ENCODE measurements around the gene SCN1A.

Gene SCN1A

DNA sequence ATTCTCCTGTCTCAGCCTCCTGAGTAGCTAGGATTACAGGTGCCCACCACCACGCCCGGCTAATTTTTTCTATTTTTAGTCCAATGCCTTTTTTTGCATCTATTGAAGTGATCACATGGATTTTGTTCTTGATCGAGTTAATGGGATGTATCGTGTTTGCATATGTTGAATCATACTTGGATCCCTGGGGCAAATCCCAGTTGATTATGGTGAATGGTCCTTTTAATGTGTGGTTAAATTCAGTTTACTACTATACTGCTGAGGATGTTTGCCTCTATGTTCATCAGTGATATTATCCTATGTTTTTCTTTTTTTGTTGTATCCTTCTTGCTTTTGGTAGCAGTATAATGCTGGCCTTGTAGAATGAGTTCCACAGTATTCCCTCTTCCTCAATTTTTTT is 166.0 kb downstream of the SCN1A start:
- no peak for DNase-seq

DNA sequence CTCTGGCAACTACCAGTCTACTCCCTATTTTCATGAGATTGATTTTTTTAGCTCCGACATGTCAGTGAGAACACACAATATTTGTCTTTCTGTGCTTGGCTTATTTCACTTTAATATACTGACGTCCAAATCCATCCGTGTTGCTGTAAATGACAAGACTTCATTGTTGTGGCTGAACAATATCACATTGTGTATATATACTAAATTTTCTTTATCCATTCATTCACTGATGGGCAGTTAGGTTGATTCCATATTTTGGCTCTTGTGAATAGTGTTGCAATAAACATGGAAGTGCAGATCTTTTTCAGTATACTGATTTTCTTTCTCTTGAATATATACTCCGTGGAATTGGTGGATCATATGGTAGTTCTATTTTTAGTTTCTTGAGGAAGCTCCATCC is 168.4 kb downstream of the SCN1A start:
- DNase-seq: no peak

DNA sequence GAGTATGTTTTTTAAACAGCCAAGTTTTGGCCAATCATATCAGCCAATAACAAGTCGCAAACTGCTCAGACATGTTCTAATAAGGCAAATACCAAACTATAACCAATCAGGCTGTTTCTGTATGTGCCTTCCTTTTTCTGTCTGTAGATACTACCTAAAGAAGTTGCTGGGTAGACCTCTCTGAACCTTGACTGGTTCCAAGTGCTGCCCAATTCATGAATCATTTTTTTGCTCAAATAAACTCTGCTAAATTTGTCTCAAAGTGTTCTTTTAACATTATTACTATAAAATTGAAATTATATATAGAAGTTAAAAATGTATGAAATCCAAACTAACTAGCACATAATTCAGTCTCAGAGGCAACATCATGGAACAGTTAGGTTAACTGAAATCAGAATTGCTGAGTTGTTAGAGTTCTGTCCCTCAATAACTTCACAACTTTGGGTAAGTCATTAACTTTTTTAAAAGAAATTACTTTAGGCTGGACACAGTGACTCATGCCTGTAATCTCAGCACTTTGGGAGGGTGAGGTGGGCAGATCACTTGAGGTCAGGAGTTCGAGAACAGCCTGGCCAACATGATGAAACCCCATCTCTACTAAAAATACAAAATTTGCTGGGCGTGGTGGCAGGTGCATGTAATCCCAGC is 169.4 kb downstream of the SCN1A start:
- no peak for DNase-seq

DNA sequence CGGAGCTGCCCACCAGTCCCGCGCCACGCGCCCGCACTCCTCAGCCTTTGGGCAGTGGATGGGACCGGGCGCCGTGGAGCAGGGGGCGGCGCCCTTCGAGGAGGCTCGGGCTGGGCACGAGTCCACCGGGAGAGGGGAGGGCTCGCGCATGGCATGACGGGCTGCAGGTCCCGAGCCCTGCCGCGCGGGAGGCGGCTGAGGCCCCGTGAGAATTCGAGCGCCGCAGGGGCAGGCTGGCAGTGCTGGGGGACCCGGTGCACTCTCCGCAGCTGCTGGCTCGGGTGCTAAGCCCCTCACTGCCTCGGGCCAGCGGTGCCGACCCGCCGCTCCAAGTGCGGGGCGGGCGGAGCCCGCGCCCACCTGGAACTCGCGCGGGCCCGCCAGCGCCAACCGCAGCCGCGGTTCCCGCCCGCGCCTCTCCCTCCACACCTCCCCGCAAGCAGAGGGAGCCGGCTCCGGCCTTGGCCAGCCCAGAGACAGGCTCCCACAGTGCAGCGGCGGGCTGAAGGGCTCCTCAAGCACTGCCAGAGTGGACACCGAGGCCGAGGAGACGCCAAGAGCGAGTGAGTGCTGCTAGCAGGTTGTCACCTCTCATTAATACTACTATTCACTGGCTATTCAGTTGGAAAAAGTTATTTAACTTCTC is 170.7 kb downstream of the SCN1A start:
- DNase-seq: peak; percentile 31 to 85

DNA sequence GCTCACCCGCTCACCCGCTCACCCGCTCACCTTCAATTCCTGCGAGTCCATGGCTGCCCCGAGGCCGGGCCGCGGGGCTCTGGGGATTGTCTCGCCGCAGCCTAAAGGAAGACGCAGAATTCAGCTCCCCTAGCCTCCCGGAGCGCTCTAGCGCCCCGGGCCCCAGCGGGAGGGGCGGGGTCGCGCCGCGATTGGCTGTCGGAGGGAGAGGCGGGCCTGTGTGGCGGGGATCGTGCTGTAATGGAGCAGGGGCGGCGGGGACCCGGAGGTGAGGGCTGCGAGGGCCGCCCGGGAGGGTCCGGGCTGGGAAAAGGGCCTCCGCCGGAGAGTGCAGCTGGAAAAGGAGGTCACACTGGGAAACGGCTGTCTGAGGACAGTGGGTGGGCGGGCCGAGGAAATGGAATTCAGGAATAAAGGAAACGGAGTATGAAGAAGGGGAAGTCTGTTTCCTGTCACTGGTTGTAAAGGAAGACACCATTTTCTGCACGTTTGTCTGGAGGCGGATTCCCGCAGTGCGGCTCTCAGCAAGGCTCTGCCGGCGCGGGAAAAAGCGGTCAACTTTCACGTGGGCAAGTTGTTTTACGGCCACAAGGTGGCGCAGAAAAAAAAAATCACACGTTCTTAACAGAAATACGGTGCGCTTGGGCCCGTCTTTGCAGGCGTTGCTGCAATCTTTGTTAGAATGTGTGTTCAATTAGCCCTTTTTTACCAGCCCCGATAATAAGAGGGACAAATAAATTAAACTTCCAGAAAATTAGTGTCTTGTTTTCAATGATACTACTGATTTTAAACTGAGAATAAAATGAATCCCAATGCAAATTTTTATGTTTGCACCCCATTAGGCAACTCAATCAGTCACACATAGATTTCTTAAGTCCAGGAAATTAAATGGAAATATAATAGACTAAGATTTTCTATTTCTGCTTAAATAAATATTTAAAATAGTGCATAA is 173.9 kb downstream of the SCN1A start, which contains the start of gene TTC21B:
TSS of gene TTC21B (minus strand) at position 122 of the 952 bp plus-strand sequence. CDS start at position 51, 71 bp downstream.
- peak; percentile 94 to 97 for DNase-seq

DNA sequence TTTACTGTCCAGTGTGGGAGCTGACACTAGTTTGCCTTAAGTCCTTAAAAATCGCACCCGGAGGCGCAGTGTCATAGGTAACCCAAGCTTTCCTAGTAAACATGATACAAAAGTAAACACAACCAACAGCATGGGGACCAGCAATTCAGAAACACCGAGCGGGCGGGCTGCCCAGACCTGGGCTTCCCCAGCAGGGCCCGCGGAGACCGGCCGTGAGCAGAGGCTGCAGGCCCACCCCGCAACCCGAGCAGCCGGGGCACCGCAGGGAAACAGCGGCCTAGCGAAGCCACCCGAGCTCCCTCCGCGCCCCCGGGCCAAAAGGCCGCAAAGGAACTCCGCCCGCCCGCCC is 174.5 kb downstream of the SCN1A start:
- DNase-seq: no peak

DNA sequence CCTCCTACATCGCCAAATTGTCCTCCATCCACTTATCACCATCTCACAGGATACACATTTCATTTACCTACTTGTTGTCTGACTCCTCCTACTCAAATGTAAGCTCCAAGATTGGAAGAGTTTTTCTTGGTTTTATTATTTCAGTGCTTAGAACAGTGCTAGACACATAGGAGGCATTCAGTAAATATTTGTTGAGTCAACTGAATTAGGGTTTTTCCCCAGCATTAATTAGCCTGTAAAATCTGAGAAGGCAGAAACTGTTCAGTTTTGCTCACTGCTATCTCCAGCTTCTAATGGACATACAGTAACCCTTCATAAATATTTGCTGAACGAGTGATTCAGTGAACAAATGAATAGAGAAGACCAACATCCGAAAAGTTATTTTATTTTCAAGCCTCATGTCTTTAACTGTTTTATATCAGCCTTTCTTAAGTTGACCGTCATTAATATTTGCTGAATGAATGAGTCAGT is 175.0 kb downstream of the SCN1A start:
- peak in 1 of 2 experiments; percentile 5 for DNase-seq

DNA sequence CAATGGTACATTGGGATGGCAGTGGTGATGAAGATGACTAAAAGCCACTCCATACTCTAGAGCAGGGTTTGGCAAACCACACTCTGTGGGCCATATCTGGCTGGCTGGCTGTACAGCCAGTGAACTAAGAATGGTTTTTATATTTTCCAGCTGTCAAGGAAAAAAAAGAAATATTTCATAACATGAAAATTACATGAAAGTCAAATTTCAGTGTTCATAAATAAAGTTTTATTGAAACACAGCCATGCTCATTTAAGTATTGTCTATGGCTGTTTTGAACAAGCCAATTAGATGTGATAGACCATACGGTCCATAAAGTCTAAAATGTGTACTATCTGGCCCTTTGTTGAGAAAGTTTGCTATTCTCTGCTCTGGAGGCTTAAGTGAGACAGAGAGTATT is 175.7 kb downstream of the SCN1A start:
- no peak for DNase-seq

DNA sequence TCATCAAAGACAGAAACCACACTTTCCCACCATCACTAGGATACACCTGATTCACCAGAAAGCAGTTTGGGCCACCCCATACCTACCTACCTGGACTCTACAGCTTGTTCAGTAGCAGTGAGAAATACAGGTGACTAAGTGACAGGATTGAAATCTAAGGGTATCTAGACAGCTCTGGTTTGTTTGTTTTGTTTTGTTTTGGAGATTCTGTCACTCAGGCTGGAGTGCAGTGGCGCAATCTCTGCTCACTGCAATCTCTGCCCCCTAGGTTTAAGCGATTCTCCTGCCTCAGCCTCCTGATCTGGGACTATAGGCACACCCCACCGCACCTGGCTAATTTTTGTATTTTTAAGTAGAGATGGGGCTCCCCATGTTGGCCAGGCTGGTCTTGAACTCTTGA is 177.4 kb downstream of the SCN1A start:
- no peak for DNase-seq

DNA sequence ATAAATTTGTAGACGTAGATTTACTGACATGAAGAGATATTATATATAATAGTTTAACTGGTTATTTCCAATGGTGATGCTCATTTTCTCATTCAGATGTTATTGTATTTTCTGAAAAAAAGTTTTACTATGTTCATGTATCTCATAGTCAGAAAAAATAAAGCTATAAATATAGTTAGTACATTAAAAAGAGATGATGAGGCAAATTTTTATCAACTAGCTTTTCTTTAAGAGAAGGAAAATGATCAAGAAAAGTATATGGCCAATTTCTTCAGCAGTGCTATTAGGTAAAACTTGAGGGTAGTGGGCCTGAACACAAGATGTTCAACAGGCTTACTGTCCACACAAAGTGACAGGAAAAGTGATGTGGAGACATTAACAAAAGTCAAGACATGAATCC is 186.0 kb downstream of the SCN1A start:
- DNase-seq: no peak

DNA sequence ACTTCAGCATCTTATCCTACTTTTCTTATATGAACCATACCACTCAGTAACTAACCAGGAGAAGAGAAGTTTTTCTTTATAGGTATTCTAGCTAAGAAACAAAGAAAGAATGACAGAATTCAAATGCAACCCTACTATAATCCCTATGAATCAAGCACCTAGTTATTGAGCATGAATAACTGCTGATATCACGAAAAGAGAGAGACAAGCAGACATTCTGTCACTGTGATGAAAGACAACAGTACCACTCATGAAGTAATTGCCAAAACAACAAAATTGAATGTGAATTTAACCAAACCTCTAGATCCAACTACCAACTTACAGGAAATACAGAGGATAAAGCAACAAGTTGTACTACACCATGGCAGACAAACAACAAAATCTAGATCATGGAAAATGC is 189.6 kb downstream of the SCN1A start:
- no peak for DNase-seq

All from NCI-H446 (cell line).